H1 (cell line): ENCODE results near the gene PMS2.

Experiments used
- BRCA1 ChIP-seq: IDR thresholded peaks from 2 replicates; pipeline ENCODE4 v1.6.1; 2012; ENCODE audit warnings: low read depth, low read length, improper control_type of control experiment
- CHD1 ChIP-seq: IDR thresholded peaks from 2 replicates; pipeline ENCODE4 v1.6.1; 2012; ENCODE audit warnings: low read depth, low read length, improper control_type of control experiment
- CTBP2 ChIP-seq: IDR thresholded peaks from 2 replicates; pipeline ENCODE4 v1.7.0; 2011; ENCODE audit warnings: borderline replicate concordance, mild to moderate bottlenecking, moderate library complexity, mixed read lengths, low read length; ENCODE audit not compliant: insufficient read depth, insufficient read length
- CTCF ChIP-seq, 3 experiments: IDR thresholded peaks; 1 replicate in 2 of 3; 2 replicates in 1 of 3; pipeline versions ENCODE4 v1.5.1 to v1.6.1; 2011; ENCODE audit warnings: low read length in 3 of 3, mild to moderate bottlenecking in 3 of 3, inconsistent platforms in 2 of 3, low read depth in 1 of 3, moderate library complexity in 1 of 3; ENCODE audit not compliant: insufficient read depth in 1 of 3; ENCODE audit errors: control extremely low read depth in 1 of 3
- GTF2F1 ChIP-seq: IDR thresholded peaks from 2 replicates; pipeline ENCODE4 v1.6.1; 2012; ENCODE audit warnings: low read depth, low read length, improper control_type of control experiment, borderline replicate concordance
- HDAC2 ChIP-seq, 2 experiments: fragments of 300-600 bp in 1 of 2; sonication (generic) in 1 of 2; IDR thresholded peaks; 2 replicates each; pipeline ENCODE4 v1.6.1; 2011 to 2012; ENCODE audit warnings: low read depth in 2 of 2, low read length in 2 of 2, mild to moderate bottlenecking in 2 of 2, moderate library complexity in 2 of 2, borderline replicate concordance in 1 of 2, inconsistent platforms in 1 of 2
- NRF1 ChIP-seq: IDR thresholded peaks from 2 replicates; pipeline ENCODE4 v1.6.1; 2011; ENCODE audit warnings: mild to moderate bottlenecking, low read depth, low read length, improper control_type of control experiment
- PHF8 ChIP-seq: fragments of 200-600 bp; sonication (generic); conservative IDR thresholded peaks from 2 replicates; pipeline ENCODE4 v1.7.1; 2012; ENCODE audit warnings: low read depth, mild to moderate bottlenecking, inconsistent platforms, low read length, moderate library complexity
- POLR2A ChIP-seq, 2 experiments: IDR thresholded peaks; 1 replicate in 1 of 2; 2 replicates in 1 of 2; pipeline ENCODE4 v1.6.1; 2011; ENCODE audit warnings: low read depth in 2 of 2, low read length in 2 of 2, mild to moderate bottlenecking in 2 of 2; ENCODE audit errors: control extremely low read depth in 1 of 2
- POLR2AphosphoS5 ChIP-seq: IDR thresholded peaks from 2 replicates; pipeline ENCODE4 v1.6.1; 2011; ENCODE audit warnings: low read depth, low read length
- TAF1 ChIP-seq: IDR thresholded peaks from 2 replicates; pipeline ENCODE4 v1.6.1; 2011; ENCODE audit warnings: mild to moderate bottlenecking, low read depth, low read length
- TEAD4 ChIP-seq: IDR thresholded peaks from 2 replicates; pipeline ENCODE4 v1.6.1; 2012; ENCODE audit warnings: low read depth, low read length, inconsistent platforms, mixed read lengths

GRCh38 chr7:6031567-6031966 is 22.7 kb upstream of the PMS2 start:
- TF ChIP-seq POLR2A (IDR thresholded peaks at IDR 0.05; ENCODE audit: control extremely low read depth in 1 of 2, low read depth in 2 of 2, low read length in 2 of 2): no peak
- no peak for TF ChIP-seq PHF8
- TF ChIP-seq BRCA1: no peak
- no peak for TF ChIP-seq HDAC2 (IDR thresholded peaks at IDR 0.05; ENCODE audit: borderline replicate concordance in 1 of 2, low read depth in 2 of 2, low read length in 2 of 2)
- TF ChIP-seq GTF2F1: no peak
- no peak for TF ChIP-seq CTBP2
- TF ChIP-seq CTCF (IDR thresholded peaks at IDR 0.05; ENCODE audit: control extremely low read depth in 1 of 3, insufficient read depth in 1 of 3, low read depth in 1 of 3, low read length in 3 of 3): no peak
- TF ChIP-seq NRF1: no peak
- no peak for TF ChIP-seq CHD1
- no peak for TF ChIP-seq POLR2AphosphoS5
- no peak for TF ChIP-seq TEAD4
- no peak for TF ChIP-seq TAF1
